ENCODE measurements around the gene REXO5. TPM values are rescaled to one million over a fixed set of nuclear protein-coding genes. Genes with fewer than 3 reads are reported as not detected.
"Not testable (repeated sequence)": the region's sequence is repeated elsewhere in the genome, so short reads cannot be mapped to it uniquely, and the experiment has no call there.

The REXO5 gene
- total RNA-seq, 1 donor = 6.9 TPM

- H3K4me3 ChIP-seq (ENCODE audit: low read depth, low read length) = no peak overlapping the region
- TF ChIP-seq, protein P1, sequence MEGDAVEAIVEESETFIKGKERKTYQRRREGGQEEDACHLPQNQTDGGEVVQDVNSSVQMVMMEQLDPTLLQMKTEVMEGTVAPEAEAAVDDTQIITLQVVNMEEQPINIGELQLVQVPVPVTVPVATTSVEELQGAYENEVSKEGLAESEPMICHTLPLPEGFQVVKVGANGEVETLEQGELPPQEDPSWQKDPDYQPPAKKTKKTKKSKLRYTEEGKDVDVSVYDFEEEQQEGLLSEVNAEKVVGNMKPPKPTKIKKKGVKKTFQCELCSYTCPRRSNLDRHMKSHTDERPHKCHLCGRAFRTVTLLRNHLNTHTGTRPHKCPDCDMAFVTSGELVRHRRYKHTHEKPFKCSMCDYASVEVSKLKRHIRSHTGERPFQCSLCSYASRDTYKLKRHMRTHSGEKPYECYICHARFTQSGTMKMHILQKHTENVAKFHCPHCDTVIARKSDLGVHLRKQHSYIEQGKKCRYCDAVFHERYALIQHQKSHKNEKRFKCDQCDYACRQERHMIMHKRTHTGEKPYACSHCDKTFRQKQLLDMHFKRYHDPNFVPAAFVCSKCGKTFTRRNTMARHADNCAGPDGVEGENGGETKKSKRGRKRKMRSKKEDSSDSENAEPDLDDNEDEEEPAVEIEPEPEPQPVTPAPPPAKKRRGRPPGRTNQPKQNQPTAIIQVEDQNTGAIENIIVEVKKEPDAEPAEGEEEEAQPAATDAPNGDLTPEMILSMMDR (IDR thresholded peaks at IDR 0.05; ENCODE audit: insufficient read depth, low read depth, low read length) = no peak
- no peak for DNase-seq (ENCODE audit: low read depth)
These were observed 56.0 kb downstream of the REXO5 start for GRCh38 chr16:20862162-20862960.

GRCh38 chr16:20864376-20864775 is 58.0 kb downstream of the REXO5 start:
- not testable (repeated sequence) for H3K4me3 ChIP-seq (ENCODE audit: low read depth, low read length); DNase-seq (ENCODE audit: low read depth)

- no peak overlapping the region for H3K4me3 ChIP-seq (ENCODE audit: low read depth, low read length)
- peak; percentile 56 for DNase-seq (ENCODE audit: low read depth)
- TF ChIP-seq, protein P1 (IDR thresholded peaks at IDR 0.05; ENCODE audit: insufficient read depth, low read depth, low read length) = no peak
These were observed 59.2 kb downstream of the REXO5 start for GRCh38 chr16:20865420-20866131.

DNA sequence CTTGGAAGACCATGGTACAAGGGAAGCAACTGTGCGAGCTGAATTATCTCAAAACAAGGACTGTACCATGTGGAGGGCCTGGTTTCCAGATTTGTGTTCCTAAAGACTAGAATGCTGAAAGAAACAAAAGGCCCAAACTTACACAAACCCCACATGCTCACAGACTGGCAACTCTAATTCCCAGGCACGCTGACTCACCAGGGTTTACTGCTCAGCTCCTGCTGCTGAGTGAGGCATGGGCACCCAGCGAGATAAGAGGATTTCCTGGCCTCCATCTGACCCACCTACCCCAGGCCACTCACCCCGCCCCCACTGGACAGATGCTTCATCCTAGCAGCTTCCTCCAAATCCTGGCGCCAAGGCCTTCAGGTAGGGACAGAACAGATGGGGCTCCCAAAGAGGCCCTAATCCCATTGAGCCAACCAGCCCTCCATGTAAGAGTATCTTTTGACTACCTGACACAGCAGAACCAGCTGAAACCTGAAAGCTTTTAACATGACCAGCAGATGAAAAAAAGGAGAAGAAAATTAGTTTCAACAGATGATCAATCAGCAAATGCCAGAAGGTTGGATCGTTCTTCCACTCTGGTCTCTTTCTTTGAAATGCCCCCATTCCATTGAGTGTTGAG is 59.9 kb downstream of the REXO5 start:
- peak; percentile 93 for DNase-seq (ENCODE audit: low read depth)
- TF ChIP-seq, protein P1 (IDR thresholded peaks at IDR 0.05; ENCODE audit: insufficient read depth, low read depth, low read length) = no peak
- H3K4me3 ChIP-seq (ENCODE audit: low read depth, low read length) = no peak overlapping the region

DNA sequence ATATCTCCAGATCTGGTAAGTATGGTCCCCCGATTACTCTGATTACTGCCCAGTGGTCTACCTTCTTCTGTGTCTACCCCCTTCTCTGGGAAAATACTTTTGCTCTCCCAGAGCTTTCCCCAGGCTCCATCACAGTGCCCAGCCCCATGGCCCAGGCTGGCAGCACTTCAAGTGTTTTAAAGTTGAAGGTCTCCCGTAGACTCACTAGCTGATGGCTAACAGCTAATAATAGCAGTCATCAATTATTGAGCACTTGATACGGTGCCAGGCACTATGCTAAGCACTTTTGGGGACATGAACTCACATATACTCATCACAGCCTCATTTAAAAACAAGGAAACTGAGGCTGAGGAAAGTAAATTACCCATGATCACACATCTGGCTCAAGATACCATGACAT is 60.5 kb downstream of the REXO5 start:
- DNase-seq (ENCODE audit: low read depth) = no peak
- no peak overlapping the region for H3K4me3 ChIP-seq (ENCODE audit: low read depth, low read length)
- TF ChIP-seq, protein P1 (IDR thresholded peaks at IDR 0.05; ENCODE audit: insufficient read depth, low read depth, low read length) = no peak

DNA sequence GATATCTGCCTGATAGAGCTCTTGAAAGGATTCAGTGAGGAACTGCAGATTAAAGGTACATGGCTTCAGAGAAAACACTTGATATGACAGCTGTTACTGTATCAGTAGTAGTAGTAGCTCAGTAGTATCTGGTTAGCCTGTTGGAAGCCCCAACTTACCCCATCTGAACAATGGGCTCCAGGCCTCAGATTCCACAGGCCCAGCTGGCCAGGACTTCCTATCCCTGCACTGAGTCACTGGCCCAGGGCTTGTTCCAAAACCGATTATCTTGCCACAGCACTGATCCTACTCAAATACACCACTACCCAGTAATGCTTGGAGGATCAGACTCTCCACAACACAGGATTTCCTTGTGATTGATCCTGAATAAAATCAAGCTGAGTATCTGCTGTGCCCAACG is 61.3 kb downstream of the REXO5 start:
- DNase-seq (ENCODE audit: low read depth) = no peak
- TF ChIP-seq, protein P1 (IDR thresholded peaks at IDR 0.05; ENCODE audit: insufficient read depth, low read depth, low read length) = no peak
- H3K4me3 ChIP-seq (ENCODE audit: low read depth, low read length) = no peak overlapping the region

DNA sequence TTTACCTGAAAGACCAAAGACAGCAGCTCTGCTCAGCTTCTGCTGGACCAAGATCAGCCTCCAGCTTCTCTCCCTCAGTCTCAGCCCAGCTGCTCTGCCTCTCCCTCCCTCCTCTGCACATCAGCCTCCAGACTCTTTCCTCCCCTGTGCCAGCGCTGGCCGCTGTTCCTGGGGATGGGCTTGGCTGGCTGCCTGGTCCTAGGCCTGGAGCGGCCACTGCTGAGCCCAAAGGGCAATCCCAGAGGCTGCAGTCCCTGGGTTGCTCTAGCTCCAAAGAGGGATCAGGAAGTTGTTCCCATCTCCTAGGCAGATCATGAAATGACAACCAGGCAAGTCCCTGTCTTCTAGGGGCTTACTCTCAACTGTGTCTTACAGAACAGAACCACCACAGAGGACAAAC is 62.6 kb downstream of the REXO5 start:
- TF ChIP-seq, protein P1 (IDR thresholded peaks at IDR 0.05; ENCODE audit: insufficient read depth, low read depth, low read length) = no peak
- DNase-seq (ENCODE audit: low read depth) = peak; percentile 72
- H3K4me3 ChIP-seq (ENCODE audit: low read depth, low read length) = peak overlapping the region; percentile 11

Measured in fibroblast of villous mesenchyme (primary cell).